H9 (cell line): ENCODE data around the gene CSF1. TPM values are rescaled to one million over a fixed set of nuclear protein-coding genes. Genes with fewer than 3 reads are reported as not detected.

ENCODE experiments used
- DNase-seq: peaks from one replicate; pipeline ENCODE4 v3.0.0-alpha.2; 2017
- H2AFZ ChIP-seq: one replicate; pipeline ENCODE4 v1.6.1; 2013; ENCODE audit warnings: mild to moderate bottlenecking, low read length, control low read depth, moderate library complexity
- H2AK5ac ChIP-seq: 2 replicates; pipeline ENCODE4 v1.6.1; 2013; ENCODE audit warnings: low read length, control low read depth, mixed read lengths; ENCODE audit not compliant: insufficient read length
- H2BK120ac ChIP-seq: one replicate; pipeline ENCODE4 v1.6.1; 2013; ENCODE audit warnings: low read depth, mild to moderate bottlenecking, low read length, control low read depth, inconsistent platforms; ENCODE audit not compliant: poor library complexity, severe bottlenecking
- H2BK12ac ChIP-seq: 2 replicates; pipeline ENCODE4 v1.6.1; 2013; ENCODE audit warnings: low read length, control low read depth, mixed read lengths, low read depth; ENCODE audit not compliant: insufficient read length
- H2BK15ac ChIP-seq: 2 replicates; pipeline ENCODE4 v1.6.1; 2013; ENCODE audit warnings: low read depth, low read length, control low read depth
- H2BK20ac ChIP-seq: one replicate; pipeline ENCODE4 v1.6.1; 2013; ENCODE audit warnings: low read depth, mild to moderate bottlenecking, low read length, control low read depth, inconsistent platforms; ENCODE audit not compliant: poor library complexity, severe bottlenecking
- H2BK5ac ChIP-seq: 2 replicates; pipeline ENCODE4 v1.6.1; 2013; ENCODE audit warnings: low read length, control low read depth, mixed read lengths; ENCODE audit not compliant: insufficient read length
- H3K14ac ChIP-seq: 2 replicates; pipeline ENCODE4 v1.6.1; 2013; ENCODE audit warnings: low read length, control low read depth; ENCODE audit not compliant: insufficient read depth
- H3K18ac ChIP-seq: 2 replicates; pipeline ENCODE4 v1.6.1; 2013; ENCODE audit warnings: low read depth, mild to moderate bottlenecking, mixed read lengths, low read length, control low read depth; ENCODE audit not compliant: insufficient read length
- H3K23ac ChIP-seq: 2 replicates; pipeline ENCODE4 v1.6.1; 2013; ENCODE audit warnings: low read length, control low read depth, mixed read lengths, low read depth; ENCODE audit not compliant: insufficient read length
- H3K23me2 ChIP-seq: 2 replicates; pipeline ENCODE4 v1.6.1; 2013; ENCODE audit warnings: low read depth, mild to moderate bottlenecking, mixed read lengths, low read length, control low read depth; ENCODE audit not compliant: insufficient read length, poor library complexity, severe bottlenecking
- H3K27ac ChIP-seq: 2 replicates; pipeline ENCODE4 v1.5.1; 2013; ENCODE audit warnings: low read length, control low read depth, mixed read lengths, low read depth; ENCODE audit not compliant: insufficient read length
- H3K27me3 ChIP-seq: 2 replicates; pipeline ENCODE4 v1.6.1; 2013; ENCODE audit warnings: low read length, control low read depth, inconsistent platforms; ENCODE audit not compliant: insufficient read depth
- H3K4ac ChIP-seq: 2 replicates; pipeline ENCODE4 v1.6.1; 2013; ENCODE audit warnings: low read depth, mild to moderate bottlenecking, control low read depth, inconsistent platforms, low read length, moderate library complexity
- H3K4me1 ChIP-seq: 2 replicates; pipeline ENCODE4 v1.6.1; 2013; ENCODE audit warnings: low read length, control low read depth, inconsistent platforms; ENCODE audit not compliant: insufficient read depth
- H3K4me2 ChIP-seq: 2 replicates; pipeline ENCODE4 v1.6.1; 2013; ENCODE audit warnings: low read length, control low read depth, mixed read lengths; ENCODE audit not compliant: insufficient read length, insufficient read depth
- H3K56ac ChIP-seq: 2 replicates; pipeline ENCODE4 v1.6.1; 2013; ENCODE audit warnings: low read depth, mild to moderate bottlenecking, mixed read lengths, low read length, control low read depth; ENCODE audit not compliant: insufficient read length
- H3K79me1 ChIP-seq: 2 replicates; pipeline ENCODE4 v1.6.1; 2013; ENCODE audit warnings: low read depth, mild to moderate bottlenecking, moderate library complexity, low read length, control low read depth, inconsistent platforms; ENCODE audit not compliant: insufficient read depth, poor library complexity, severe bottlenecking
- H3K79me2 ChIP-seq: 2 replicates; pipeline ENCODE4 v1.6.1; 2013; ENCODE audit warnings: low read length, control low read depth, inconsistent platforms; ENCODE audit not compliant: insufficient read depth
- H3K9ac ChIP-seq: 2 replicates; pipeline ENCODE4 v1.6.1; 2013; ENCODE audit warnings: low read length, control low read depth, mixed read lengths; ENCODE audit not compliant: insufficient read length; ENCODE audit errors: extremely low read depth
- H3K9me3 ChIP-seq: one replicate; pipeline ENCODE4 v1.6.1; 2013; ENCODE audit warnings: low read depth, low read length, inconsistent platforms; ENCODE audit not compliant: control insufficient read depth
- H3T11ph ChIP-seq: one replicate; pipeline ENCODE4 v1.6.1; 2013; ENCODE audit warnings: mild to moderate bottlenecking, low read length, control low read depth, inconsistent platforms
- H4K20me1 ChIP-seq: one replicate; pipeline ENCODE4 v1.6.1; 2013; ENCODE audit not compliant: control insufficient read depth, insufficient read length, insufficient read depth
- H4K5ac ChIP-seq: 2 replicates; pipeline ENCODE4 v1.6.1; 2013; ENCODE audit warnings: low read depth, mild to moderate bottlenecking, mixed read lengths, low read length, control low read depth; ENCODE audit not compliant: insufficient read length
- H4K8ac ChIP-seq: replicated peaks from 2 replicates; pipeline ENCODE4 v1.6.1; 2013; ENCODE audit warnings: low read length, control low read depth, mixed read lengths, low read depth; ENCODE audit not compliant: insufficient read length
- H4K91ac ChIP-seq: 2 replicates; pipeline ENCODE4 v1.6.1; 2013; ENCODE audit warnings: low read depth, mild to moderate bottlenecking, moderate library complexity, mixed read lengths, low read length, control low read depth; ENCODE audit not compliant: insufficient read length
- H3K27ac Mint-ChIP-seq, 3 experiments: 2 replicates in 2 of 3; 3 replicates in 1 of 3; pipeline ENCODE4 v1.8.0; 2020 to 2021; ENCODE audit warnings: mixed read lengths in 3 of 3, mild to moderate bottlenecking in 1 of 3, moderate library complexity in 1 of 3
- H3K27me3 Mint-ChIP-seq: 2 replicates; pipeline ENCODE4 v1.8.0; 2021; ENCODE audit warnings: low read depth, mild to moderate bottlenecking, moderate library complexity, mixed read lengths
- H3K36me3 Mint-ChIP-seq, 3 experiments: 2 replicates in 2 of 3; 3 replicates in 1 of 3; pipeline ENCODE4 v1.8.0; 2020 to 2021; ENCODE audit warnings: low read depth in 3 of 3, mixed read lengths in 3 of 3; ENCODE audit not compliant: insufficient read depth in 1 of 3
- H3K4me1 Mint-ChIP-seq, 2 experiments: 2 replicates each; pipeline ENCODE4 v1.8.0; 2020; ENCODE audit warnings: mixed read lengths in 2 of 2
- H3K4me3 Mint-ChIP-seq, 2 experiments: 2 replicates in 1 of 2; 3 replicates in 1 of 2; pipeline ENCODE4 v1.8.0; 2020 to 2021; ENCODE audit warnings: mild to moderate bottlenecking in 2 of 2, mixed read lengths in 2 of 2, moderate library complexity in 1 of 2
- H3K9me3 Mint-ChIP-seq, 2 experiments: 2 replicates in 1 of 2; 3 replicates in 1 of 2; pipeline ENCODE4 v1.8.0; 2020; ENCODE audit warnings: mild to moderate bottlenecking in 2 of 2, mixed read lengths in 2 of 2, moderate library complexity in 1 of 2
- CTCF ChIP-seq: fragments of 200-600 bp; sonication (generic); conservative IDR thresholded peaks from 3 replicates; pipeline ENCODE4 v1.8.0; 2021; ENCODE audit warnings: antibody characterized with exemption, mild to moderate bottlenecking
- WGBS: extraction: QIAGEN DNeasy Blood & Tissue Kit; methylation state at CpG from one replicate; pipeline ENCODE4 v1.1.7; 2013; ENCODE audit warnings: missing lambda C conversion rate, low lambda C conversion rate, mixed read lengths; ENCODE audit not compliant: insufficient read length; ENCODE audit errors: extremely low coverage; 5-methylcytosine and 5-hydroxymethylcytosine counted together
- total RNA-seq: library from RNA; stranded (reverse); gene quantifications from 2 replicates; pipeline ENCODE4 v1.2.1, GENCODE V29; 2021

CSF1 gene
- total RNA-seq, 1 experiment from 2014 or later, result 2.3 TPM

- H2BK20ac ChIP-seq, result no peak overlapping the region
- no peak overlapping the region for H3K9ac ChIP-seq
- no peak overlapping the region for H4K8ac ChIP-seq
- H3K23ac ChIP-seq, result no peak overlapping the region
- H4K20me1 ChIP-seq, result no peaks in the 10 kb centered on the region
- peaks cover 0 to 8% of the 10 kb centered on the region in 2 experiments; a peak in 2 of 4 replicates for H3K4me1 Mint-ChIP-seq
- H3K18ac ChIP-seq, result no peak overlapping the region
- no peak overlapping the region; a peak in 1 of 5 replicates for H3K4me3 Mint-ChIP-seq
- no peak overlapping the region for H3K4ac ChIP-seq
- H3K9me3 ChIP-seq, result no peaks in the 10 kb centered on the region
- H2BK12ac ChIP-seq, result no peak overlapping the region
- H3K4me1 ChIP-seq, result no peaks in the 10 kb centered on the region
- H2BK15ac ChIP-seq, result no peak overlapping the region
- H2AFZ ChIP-seq, result no peak overlapping the region
- no peaks in the 10 kb centered on the region for H3K27me3 ChIP-seq
- no peak overlapping the region for H2BK5ac ChIP-seq
- WGBS, result no CpG with 5 or more reads among the region's 5 CpGs
- no peak overlapping the region for H2AK5ac ChIP-seq
- peaks cover 1% of the 10 kb centered on the region for H3K27me3 Mint-ChIP-seq
- peaks cover 7 to 34% (median 16%) of the 10 kb centered on the region in 3 experiments; a peak in 6 of 7 replicates for H3K36me3 Mint-ChIP-seq
- no peak overlapping the region for H2BK120ac ChIP-seq
- no peak overlapping the region for H3T11ph ChIP-seq
- no peaks in the 10 kb centered on the region for H3K9me3 Mint-ChIP-seq
- no peak for DNase-seq
- no peaks in the 10 kb centered on the region for H3K79me1 ChIP-seq
- no peak overlapping the region for H3K56ac ChIP-seq
- H3K27ac Mint-ChIP-seq, result peak overlapping the region in 1 of 3 experiments; percentile 38; a peak in 1 of 7 replicates
- H3K14ac ChIP-seq, result no peak overlapping the region
- H4K91ac ChIP-seq, result no peak overlapping the region
- no peaks in the 10 kb centered on the region for H3K79me2 ChIP-seq
- no peak overlapping the region for H3K27ac ChIP-seq
- peaks cover 4% of the 10 kb centered on the region for H3K23me2 ChIP-seq
- H3K4me2 ChIP-seq, result no peak overlapping the region
- H4K5ac ChIP-seq, result no peak overlapping the region
- TF ChIP-seq CTCF, result no peak
Measured at GRCh38 chr1:109924316-109924715, 13.7 kb downstream of the CSF1 start.
